Endothelial cell of umbilical vein (primary cell): Measurements from ENCODE around the gene SPG21. TPM values are rescaled to one million over a fixed set of nuclear protein-coding genes. Genes with fewer than 3 reads are reported as not detected.

ENCODE experiments used
- BruUV-seq: library from RNA; stranded (reverse); fragments of 400-500 nt; replicated peaks from 2 replicates; lab custom pipeline; 2021; lab: Mats Ljungman, UMichigan
- CTCF ChIA-PET: fragments of 300-600, 350-600 bp; sonication (Branson Sonifier 250); formaldehyde crosslinking; loops from one replicate; lab custom pipeline; 2021; ENCODE audit warnings: antibody characterized with exemption, inconsistent platforms; lab: Charles Lee
- POLR2A ChIA-PET: fragments of 300-600, 350-600 bp; sonication (Branson Sonifier 250); formaldehyde crosslinking; loops from one replicate; lab custom pipeline; 2021; ENCODE audit warnings: antibody characterized with exemption, inconsistent platforms; lab: Charles Lee
- DNase-seq: peaks from one replicate; pipeline ENCODE4 v3.0.0-alpha.2; 2011; ENCODE audit warnings: low read depth, low spot score
- FAIRE-seq: peaks from 2 replicates; lab custom pipeline; 2011; peaks lifted over from hg19 to GRCh38; lab: Jason Lieb, UNC
- H2AFZ ChIP-seq: 2 replicates; pipeline ENCODE4 v1.6.0; 2012; ENCODE audit warnings: low read depth, low read length, control low read depth, inconsistent platforms
- H3K27ac ChIP-seq: 2 replicates; pipeline ENCODE4 v1.5.1; 2011; ENCODE audit warnings: low read depth, mild to moderate bottlenecking, control low read depth, low read length, moderate library complexity; ENCODE audit not compliant: insufficient read depth
- H3K27me3 ChIP-seq, 2 experiments: 2 replicates each; pipeline versions ENCODE4 v1.6.0 to v1.6.1; 2011; ENCODE audit warnings: low read length in 2 of 2, mixed read lengths in 1 of 2; ENCODE audit not compliant: control insufficient read depth in 2 of 2, insufficient read depth in 2 of 2
- H3K36me3 ChIP-seq, 2 experiments: 2 replicates in 1 of 2; 3 replicates in 1 of 2; pipeline ENCODE4 v1.5.1; 2011; ENCODE audit warnings: low read length in 2 of 2, mild to moderate bottlenecking in 1 of 2, moderate library complexity in 1 of 2; ENCODE audit not compliant: control insufficient read depth in 2 of 2, insufficient read depth in 2 of 2; ENCODE audit errors: extremely low read depth in 1 of 2
- H3K4me1 ChIP-seq: 3 replicates; pipeline ENCODE4 v1.5.1; 2011; ENCODE audit warnings: mild to moderate bottlenecking, low read length; ENCODE audit not compliant: control insufficient read depth, insufficient read depth; ENCODE audit errors: extremely low read depth
- H3K4me2 ChIP-seq: 2 replicates; pipeline ENCODE4 v1.6.1; 2011; ENCODE audit warnings: low read length, control low read depth, mixed read lengths; ENCODE audit not compliant: insufficient read depth
- H3K4me3 ChIP-seq, 3 experiments: fragments of 200-600 bp in 1 of 3; sonication (generic), shearing (Covaris generic) in 1 of 3; replicated peaks in 1 of 3; 2 replicates each; pipeline ENCODE4 v1.5.1; 2011 to 2016; ENCODE audit warnings: control low read depth in 3 of 3, low read length in 3 of 3, mild to moderate bottlenecking in 2 of 3, inconsistent platforms in 1 of 3, low read depth in 1 of 3, moderate library complexity in 1 of 3; ENCODE audit not compliant: insufficient read depth in 1 of 3
- H3K79me2 ChIP-seq: 2 replicates; pipeline ENCODE4 v1.6.0; 2012; ENCODE audit warnings: low read length, inconsistent platforms; ENCODE audit not compliant: control insufficient read depth, insufficient read depth
- H3K9ac ChIP-seq: replicated peaks from 2 replicates; pipeline ENCODE3; 2011; ENCODE audit warnings: low read length, control low read depth; ENCODE audit not compliant: insufficient read depth; ENCODE audit errors: extremely low read depth
- H3K9me1 ChIP-seq: replicated peaks from 3 replicates; pipeline ENCODE4 v1.6.0; 2011; ENCODE audit warnings: mild to moderate bottlenecking, low read length; ENCODE audit not compliant: control insufficient read depth, insufficient read depth; ENCODE audit errors: extremely low read depth
- H3K9me3 ChIP-seq: replicated peaks from 2 replicates; pipeline ENCODE4 v1.5.1; 2012; ENCODE audit warnings: low read length, inconsistent platforms; ENCODE audit not compliant: control insufficient read depth, insufficient read depth
- H4K20me1 ChIP-seq: replicated peaks from 2 replicates; pipeline ENCODE3; 2011; ENCODE audit warnings: mild to moderate bottlenecking, low read length; ENCODE audit not compliant: control insufficient read depth, insufficient read depth; ENCODE audit errors: extremely low read depth
- CTCF ChIP-seq, 2 donors: IDR thresholded peaks; 1 replicate in 1 of 2; 2 replicates in 1 of 2; pipeline ENCODE4 v1.5.1; 2011; ENCODE audit warnings: low read length in 2 of 2, mild to moderate bottlenecking in 2 of 2, moderate library complexity in 2 of 2, control low read depth in 1 of 2, inconsistent platforms in 1 of 2, low read depth in 1 of 2; ENCODE audit not compliant: insufficient read depth in 1 of 2; ENCODE audit errors: extremely low read depth in 1 of 2
- EZH2 ChIP-seq: IDR thresholded peaks from 2 replicates; pipeline ENCODE4 v1.6.1; 2012; ENCODE audit warnings: borderline replicate concordance, low read depth, mild to moderate bottlenecking, moderate library complexity, low read length, inconsistent platforms; ENCODE audit not compliant: severe bottlenecking
- FOS ChIP-seq: IDR thresholded peaks from 2 replicates; pipeline ENCODE4 v1.6.1; 2011; ENCODE audit warnings: mild to moderate bottlenecking, low read length, moderate library complexity, borderline replicate concordance; ENCODE audit not compliant: insufficient read depth
- GATA2 ChIP-seq: IDR thresholded peaks from 2 replicates; pipeline ENCODE4 v1.7.0; 2011; ENCODE audit warnings: low read depth, mild to moderate bottlenecking, moderate library complexity, mixed read lengths, low read length; ENCODE audit not compliant: insufficient read length, insufficient read depth
- JUN ChIP-seq: IDR thresholded peaks from 2 replicates; pipeline ENCODE4 v1.6.1; 2011; ENCODE audit warnings: borderline replicate concordance, low read depth; ENCODE audit not compliant: insufficient read length, insufficient read depth
- MYC ChIP-seq: IDR thresholded peaks from one replicate; pipeline ENCODE4 v1.6.1; 2011; ENCODE audit warnings: mild to moderate bottlenecking, low read depth, low read length
- POLR2A ChIP-seq: IDR thresholded peaks from 2 replicates; pipeline ENCODE4 v1.6.1; 2012; ENCODE audit warnings: low read depth, mild to moderate bottlenecking, control low read depth, low read length
- POLR2AphosphoS5 ChIP-seq: IDR thresholded peaks from 2 replicates; pipeline ENCODE4 v1.6.1; 2012; ENCODE audit warnings: low read depth, mild to moderate bottlenecking, control low read depth, low read length, moderate library complexity; ENCODE audit not compliant: insufficient read depth
- dilution Hi-C: fragments of 300-500 bp; cut with MboI; formaldehyde crosslinking; loops from one replicate; pipeline ENCODE4 v1.15.0; 2019; ENCODE audit warnings: low sequenced_read_pairs; ENCODE audit not compliant: extremely low pct_ligation_motif_present
- intact Hi-C: fragments of 100-400 bp; cut with micrococcal nuclease; formaldehyde crosslinking; loops from one replicate; pipeline ENCODE4 v1.10.0; 2022
- polyA plus RNA-seq, 4 experiments: library from polyadenylated mRNA; depleted of rRNA in 3 of 4; stranded (reverse) in 3 of 4; unstranded in 1 of 4; fragments of >200 nt; gene quantifications; 2 replicates each; pipeline versions ENCODE4 v1.2.1 to v1.2.3, GENCODE V29; 2011 to 2012; ENCODE audit warnings: missing spikeins in 1 of 4
- total RNA-seq: library from RNA; stranded (reverse); gene quantifications from 2 replicates; pipeline ENCODE4 v1.2.3, GENCODE V29; 2021
- TF ChIP-seq, protein P1 (sequence below): IDR thresholded peaks from 2 replicates; pipeline ENCODE4 v1.6.1; 2011; ENCODE audit not compliant: insufficient read depth, insufficient read length

SPG21 gene
- total and polyA plus RNA-seq, 2 donors (not counting 3 experiments of a cell fraction or from before 2014, with no cell fraction given): 70.2 to 82.5 TPM

DNA sequence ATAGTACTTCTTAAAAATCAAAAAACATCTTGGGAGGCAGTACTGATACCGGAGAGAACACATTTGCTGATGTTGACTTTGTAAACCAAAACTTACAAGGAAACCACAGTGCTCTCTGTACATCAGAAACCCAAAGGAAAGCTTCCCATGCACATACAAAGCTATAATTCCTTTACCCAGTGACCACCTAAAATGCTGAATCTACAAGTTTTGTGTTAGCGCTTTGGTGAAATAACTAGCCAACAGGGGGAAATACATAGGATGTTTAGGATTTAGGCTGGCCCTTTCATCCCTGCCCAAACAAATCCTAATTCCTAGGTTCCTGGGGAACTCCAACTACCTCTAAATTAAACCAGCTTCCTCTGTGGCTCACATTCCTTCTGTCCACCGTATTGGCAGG is 15.3 kb upstream of the SPG21 start:
- CTCF ChIA-PET: interaction anchor here (1.0 to 1.7 kb wide), 3 partner anchors 9 to 14 kb away, joined by 3 to 4 read pairs (median 3); no protein-coding TSS in a partner anchor
- no peak for TF ChIP-seq MYC
- TF ChIP-seq JUN: no peak
- TF ChIP-seq CTCF (IDR thresholded peaks at IDR 0.05; ENCODE audit: extremely low read depth in 1 of 2, insufficient read depth in 1 of 2, low read depth in 1 of 2, low read length in 2 of 2): no peak
- TF ChIP-seq POLR2AphosphoS5: no peak
- TF ChIP-seq EZH2: no peak
- TF ChIP-seq, protein P1, sequence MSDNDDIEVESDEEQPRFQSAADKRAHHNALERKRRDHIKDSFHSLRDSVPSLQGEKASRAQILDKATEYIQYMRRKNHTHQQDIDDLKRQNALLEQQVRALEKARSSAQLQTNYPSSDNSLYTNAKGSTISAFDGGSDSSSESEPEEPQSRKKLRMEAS: no peak
- TF ChIP-seq POLR2A: no peak
- no peak for TF ChIP-seq GATA2
- TF ChIP-seq FOS: no peak
- no TSS peak for BruUV-seq

More for the DNA sequence above, 15.3 kb upstream of the SPG21 start:
- no peak overlapping the region for H3K4me3 ChIP-seq
- DNase-seq (no peak), FAIRE-seq (no peak)
- H4K20me1 ChIP-seq: no peaks in the 10 kb centered on the region
- H2AFZ ChIP-seq: no peak overlapping the region
- intact Hi-C loops (no loop called here), dilution Hi-C loops (no loop called here)
- no peaks in the 10 kb centered on the region for H3K9me3 ChIP-seq
- no peak overlapping the region for H3K9ac ChIP-seq
- H3K27me3 ChIP-seq: no peaks in the 10 kb centered on the region
- no peaks in the 10 kb centered on the region for H3K36me3 ChIP-seq
- H3K4me1 ChIP-seq: no peaks in the 10 kb centered on the region
- no peak overlapping the region for H3K27ac ChIP-seq
- POLR2A ChIA-PET: no interaction called here
- no peaks in the 10 kb centered on the region for H3K79me2 ChIP-seq
- H3K4me2 ChIP-seq: no peak overlapping the region
- H3K9me1 ChIP-seq: peaks cover 2% of the 10 kb centered on the region
